Esophagus muscularis mucosa (tissue), 4 donors: ENCODE results near the gene OR10J5. TPM values are rescaled to one million over a fixed set of nuclear protein-coding genes. Genes with fewer than 3 reads are reported as not detected.
"Not testable (repeated sequence)": the region's sequence is repeated elsewhere in the genome, so short reads cannot be mapped to it uniquely, and the experiment has no call there.

Experiments
- DNase-seq: peaks from one replicate; pipeline ENCODE4 v3.0.0-alpha.2; 2017; ENCODE audit errors: extremely low spot score
- H3K27ac ChIP-seq, 4 donors: fragments of 200-600 bp; sonication (generic); replicated peaks in 1 of 4; 1 replicate in 3 of 4; 2 replicates in 1 of 4; pipeline ENCODE4 v1.5.1; 2016 to 2019; ENCODE audit warnings: mild to moderate bottlenecking in 1 of 4
- H3K27me3 ChIP-seq, 4 donors: fragments of 200-600 bp; sonication (generic); one replicate each; pipeline versions ENCODE4 v1.5.1 to v1.6.0; 2016 to 2019
- H3K36me3 ChIP-seq, 4 donors: fragments of 200-600 bp; sonication (generic); one replicate each; pipeline ENCODE4 v1.5.1; 2016 to 2019
- H3K4me1 ChIP-seq, 4 donors: fragments of 200-600 bp; sonication (generic); one replicate each; pipeline ENCODE4 v1.5.1; 2016 to 2019
- H3K4me3 ChIP-seq, 4 donors: fragments of 200-600 bp; sonication (generic); 1 replicate in 2 of 4; 2 replicates in 2 of 4; pipeline ENCODE4 v1.5.1; 2016 to 2019; ENCODE audit warnings: mild to moderate bottlenecking in 4 of 4, moderate library complexity in 1 of 4
- H3K9me3 ChIP-seq, 4 donors: fragments of 200-600 bp; sonication (generic); 1 replicate in 3 of 4; 2 replicates in 1 of 4; pipeline ENCODE4 v1.5.1; 2016 to 2019
- EP300 ChIP-seq: sonication (generic); formaldehyde crosslinking; IDR thresholded peaks from one replicate; pipeline ENCODE4 v1.6.1; 2017; ENCODE audit warnings: antibody characterized with exemption
- POLR2A ChIP-seq: fragments of 450-650 bp; IDR thresholded peaks from one replicate; pipeline ENCODE4 v1.6.1; 2017; ENCODE audit warnings: antibody characterized with exemption, moderate library complexity, mild to moderate bottlenecking, low read depth
- POLR2AphosphoS5 ChIP-seq, 2 donors: sonication (generic); formaldehyde crosslinking; IDR thresholded peaks; one replicate each; pipeline ENCODE4 v1.6.1; 2017; ENCODE audit warnings: antibody characterized with exemption in 2 of 2
- WGBS: methylation state at CpG from one replicate; pipeline ENCODE4 v1.1.5; 2018; 5-methylcytosine and 5-hydroxymethylcytosine counted together
- intact Hi-C: fragments of 100-400 bp; cut with DNase I; formaldehyde crosslinking; loops from one replicate; pipeline ENCODE4 v1.15.1; 2023
- total RNA-seq, 4 donors: library from RNA; depleted of rRNA; stranded (reverse); fragments of >200 nt; gene quantifications; one replicate each; pipeline versions ENCODE4 v1.1.0 to v1.2.1, GENCODE V29; 2016
- TF ChIP-seq, protein P1 (sequence below), 3 experiments: fragments of 200-600 bp in 2 of 3; fragments of 450-650 bp in 1 of 3; sonication (generic) in 2 of 3; IDR thresholded peaks; one replicate each; pipeline ENCODE4 v1.5.1; 2017 to 2019; ENCODE audit warnings: antibody characterized with exemption in 3 of 3, mild to moderate bottlenecking in 2 of 3, moderate library complexity in 1 of 3

OR10J5 gene
- total RNA-seq, 4 donors from 2014 or later = not detected

DNA sequence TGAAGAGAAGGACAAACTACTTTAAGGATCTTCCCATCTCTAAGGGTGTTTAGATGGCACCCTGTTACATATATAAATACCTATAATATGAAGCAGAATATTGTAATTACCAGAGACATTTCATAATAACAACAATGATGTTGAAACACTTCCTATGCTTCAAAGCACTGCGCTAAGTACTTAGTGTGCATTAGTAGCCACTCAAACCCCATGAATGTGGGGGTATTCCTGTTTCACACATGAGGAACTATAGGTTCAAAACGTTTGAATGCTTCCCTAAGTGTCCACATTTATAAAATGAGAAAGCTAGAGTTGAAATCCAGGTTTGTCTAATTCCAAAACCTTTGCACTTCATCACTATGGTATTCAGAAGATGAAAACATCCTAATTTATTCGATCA is 18.5 kb upstream of the OR10J5 start:
- WGBS = 50% methylated on average over 3 of the region's 3 CpGs
- H3K36me3 ChIP-seq = no peaks in the 10 kb centered on the region

DNA sequence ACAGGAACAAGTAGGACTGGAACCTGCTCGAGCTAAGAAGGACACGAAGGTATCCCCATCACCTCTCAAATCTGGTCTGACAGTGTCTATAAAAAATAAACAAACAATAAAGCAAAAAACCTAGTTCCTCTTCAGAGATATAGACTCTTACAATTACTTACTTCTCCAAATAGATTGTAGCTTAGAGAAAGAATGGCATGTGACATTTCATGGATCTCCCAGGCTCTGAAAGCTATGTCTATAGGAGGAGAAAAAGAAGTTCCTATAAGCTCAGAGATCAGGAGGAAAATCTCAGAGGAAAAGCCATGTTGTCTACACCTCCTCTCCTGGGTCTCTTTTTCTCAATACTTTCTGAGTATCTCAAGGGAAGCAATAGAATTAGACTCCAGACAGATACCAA is 12.3 kb upstream of the OR10J5 start:
- Histone ChIP-seq H3K27me3 (no peaks in the 10 kb centered on the region), H3K4me1 (no peaks in the 10 kb centered on the region), H3K36me3 (no peaks in the 10 kb centered on the region), H3K9me3 (no peaks in the 10 kb centered on the region), H3K4me3 (no peak overlapping the region), H3K27ac (no peak overlapping the region)
- no peak for DNase-seq
- TF ChIP-seq POLR2AphosphoS5 (IDR thresholded peaks at IDR 0.05) = no peak
- TF ChIP-seq POLR2A = no peak
- TF ChIP-seq, protein P1, sequence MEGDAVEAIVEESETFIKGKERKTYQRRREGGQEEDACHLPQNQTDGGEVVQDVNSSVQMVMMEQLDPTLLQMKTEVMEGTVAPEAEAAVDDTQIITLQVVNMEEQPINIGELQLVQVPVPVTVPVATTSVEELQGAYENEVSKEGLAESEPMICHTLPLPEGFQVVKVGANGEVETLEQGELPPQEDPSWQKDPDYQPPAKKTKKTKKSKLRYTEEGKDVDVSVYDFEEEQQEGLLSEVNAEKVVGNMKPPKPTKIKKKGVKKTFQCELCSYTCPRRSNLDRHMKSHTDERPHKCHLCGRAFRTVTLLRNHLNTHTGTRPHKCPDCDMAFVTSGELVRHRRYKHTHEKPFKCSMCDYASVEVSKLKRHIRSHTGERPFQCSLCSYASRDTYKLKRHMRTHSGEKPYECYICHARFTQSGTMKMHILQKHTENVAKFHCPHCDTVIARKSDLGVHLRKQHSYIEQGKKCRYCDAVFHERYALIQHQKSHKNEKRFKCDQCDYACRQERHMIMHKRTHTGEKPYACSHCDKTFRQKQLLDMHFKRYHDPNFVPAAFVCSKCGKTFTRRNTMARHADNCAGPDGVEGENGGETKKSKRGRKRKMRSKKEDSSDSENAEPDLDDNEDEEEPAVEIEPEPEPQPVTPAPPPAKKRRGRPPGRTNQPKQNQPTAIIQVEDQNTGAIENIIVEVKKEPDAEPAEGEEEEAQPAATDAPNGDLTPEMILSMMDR (IDR thresholded peaks at IDR 0.05) = no peak
- no peak for TF ChIP-seq EP300
- intact Hi-C loops = no loop called here
- 65% methylated on average over 2 of the region's 2 CpGs for WGBS

More for the DNA sequence above, 18.5 kb upstream of the OR10J5 start:
- no peak for TF ChIP-seq POLR2AphosphoS5 (IDR thresholded peaks at IDR 0.05)
- TF ChIP-seq EP300 = no peak
- no peak for TF ChIP-seq POLR2A
- TF ChIP-seq, protein P1 (IDR thresholded peaks at IDR 0.05) = no peak
- Histone ChIP-seq H3K4me3 (no peak overlapping the region), H3K4me1 (no peaks in the 10 kb centered on the region), H3K9me3 (no peaks in the 10 kb centered on the region), H3K27ac (no peak overlapping the region), H3K27me3 (no peaks in the 10 kb centered on the region)
- DNase-seq = no peak
- intact Hi-C loops = no loop called here

DNA sequence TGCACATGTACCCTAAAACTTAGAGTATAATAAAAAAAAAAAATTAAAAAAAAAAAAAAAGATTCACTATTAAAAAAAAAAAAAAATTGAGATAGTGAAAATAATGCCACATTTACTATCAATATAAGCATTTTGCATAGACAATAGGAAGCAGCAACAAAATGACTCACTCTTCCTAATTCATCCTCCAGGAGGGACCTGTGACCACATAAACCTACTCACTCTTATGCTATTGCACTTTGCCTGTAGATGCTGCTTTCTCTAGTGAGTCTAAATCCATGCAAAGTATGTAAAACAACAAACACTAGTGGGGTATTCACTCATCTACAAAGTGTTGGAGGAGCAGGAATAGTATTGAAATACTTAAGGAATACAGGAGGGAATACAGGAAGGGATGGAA is 2.9 kb downstream of the OR10J5 start:
- TF ChIP-seq POLR2AphosphoS5 (IDR thresholded peaks at IDR 0.05) (no peak), POLR2A (no peak), EP300 (no peak)
- TF ChIP-seq, protein P1 (IDR thresholded peaks at IDR 0.05) = no peak
- Histone ChIP-seq H3K27me3 (no peaks in the 10 kb centered on the region), H3K9me3 (peaks cover 0 to 12% (median 2%) of the 10 kb centered on the region in 4 donors), H3K4me1 (no peaks in the 10 kb centered on the region), H3K4me3 (no peak overlapping the region), H3K27ac (no peak overlapping the region), H3K36me3 (no peaks in the 10 kb centered on the region)
- intact Hi-C loops = no loop called here
- no peak for DNase-seq

DNA sequence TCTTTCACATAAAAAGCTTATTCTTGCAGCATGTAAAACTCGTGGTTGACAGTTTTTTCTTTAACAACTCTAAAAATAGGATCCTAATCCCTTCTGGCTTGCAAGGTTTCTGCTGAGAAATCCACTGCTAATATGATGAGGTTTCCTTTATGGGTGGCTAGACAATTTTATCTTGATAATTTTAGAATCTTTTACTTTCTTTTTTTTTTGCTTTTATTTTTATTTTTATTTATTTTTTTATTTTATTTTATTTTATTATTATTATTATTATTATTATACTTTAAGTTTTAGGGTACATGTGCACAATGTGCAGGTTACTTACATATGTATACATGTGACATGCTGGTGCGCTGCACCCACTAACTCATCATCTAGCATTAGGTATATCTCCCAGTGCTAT is 11.0 kb downstream of the OR10J5 start:
- H3K36me3 ChIP-seq, DNase-seq, H3K27ac ChIP-seq, H3K4me3 ChIP-seq, H3K4me1 ChIP-seq, H3K27me3 ChIP-seq, intact Hi-C loops: not testable (repeated sequence)
- peaks cover 0 to 17% (median 6%) of the 10 kb centered on the region in 4 donors for H3K9me3 ChIP-seq
- 63% methylated on average over 2 of the region's 2 CpGs for WGBS

DNA sequence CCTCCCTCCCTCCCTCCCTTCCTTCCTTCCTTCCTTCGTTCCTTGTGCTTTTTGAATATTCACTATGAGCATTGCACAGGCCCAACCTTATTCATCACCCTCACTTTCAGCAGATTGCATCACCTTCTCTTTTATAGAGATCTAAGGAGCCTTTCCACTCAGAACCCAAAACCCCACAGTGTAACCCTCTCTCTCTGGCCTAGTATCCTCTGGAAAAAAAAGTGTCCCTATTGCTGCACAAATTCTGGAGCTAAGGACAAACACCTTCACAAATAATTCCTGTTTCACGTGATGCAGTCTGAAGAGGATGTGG is 25.6 kb downstream of the OR10J5 start:
- TF ChIP-seq POLR2A (no peak), EP300 (no peak), POLR2AphosphoS5 (IDR thresholded peaks at IDR 0.05) (no peak)
- TF ChIP-seq, protein P1 (IDR thresholded peaks at IDR 0.05) = no peak
- Histone ChIP-seq H3K4me3 (no peak overlapping the region), H3K4me1 (no peaks in the 10 kb centered on the region), H3K27ac (no peak overlapping the region), H3K9me3 (peaks cover 0 to 12% (median 7%) of the 10 kb centered on the region in 4 donors), H3K27me3 (no peaks in the 10 kb centered on the region), H3K36me3 (no peaks in the 10 kb centered on the region)
- no peak for DNase-seq
- intact Hi-C loops = no loop called here
- WGBS = 67% methylated on average over 2 of the region's 2 CpGs
